Testis (tissue), 2 donors: ENCODE measurements around the gene SIL1.

Experiments
- POLR2A ChIP-seq: fragments of 450-650 bp; IDR thresholded peaks from one replicate; pipeline ENCODE4 v1.6.1; 2017; ENCODE audit warnings: antibody characterized with exemption, mild to moderate bottlenecking, moderate library complexity
- TF ChIP-seq, protein P1 (sequence below), 3 experiments: fragments of 450-650 bp in 2 of 3; fragments of 200-600 bp in 1 of 3; sonication (generic) in 1 of 3; IDR thresholded peaks; one replicate each; pipeline ENCODE4 v1.5.1; 2016 to 2019; ENCODE audit warnings: antibody characterized with exemption in 3 of 3, mild to moderate bottlenecking in 2 of 3, moderate library complexity in 1 of 3

DNA sequence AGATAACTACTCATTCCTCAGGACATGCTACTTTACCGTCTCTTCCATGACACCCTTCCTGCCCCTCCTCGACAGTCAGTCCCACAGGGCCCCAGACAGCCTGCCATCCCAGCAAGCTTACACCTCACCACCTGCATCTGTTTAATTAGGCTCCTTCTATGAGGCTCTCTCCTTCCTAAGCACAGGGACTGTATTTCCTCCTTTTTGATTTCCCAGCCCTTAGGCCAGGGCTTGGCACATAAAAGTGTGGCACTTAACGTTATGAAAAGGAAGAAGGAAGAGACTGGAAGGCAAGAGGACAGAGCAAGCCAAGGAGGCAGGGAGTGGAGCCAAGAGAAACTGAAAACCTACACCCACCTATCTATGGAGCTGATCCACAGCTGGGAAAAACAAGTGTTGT lies 146.8 kb downstream of the SIL1 start:
- TF ChIP-seq, protein P1, sequence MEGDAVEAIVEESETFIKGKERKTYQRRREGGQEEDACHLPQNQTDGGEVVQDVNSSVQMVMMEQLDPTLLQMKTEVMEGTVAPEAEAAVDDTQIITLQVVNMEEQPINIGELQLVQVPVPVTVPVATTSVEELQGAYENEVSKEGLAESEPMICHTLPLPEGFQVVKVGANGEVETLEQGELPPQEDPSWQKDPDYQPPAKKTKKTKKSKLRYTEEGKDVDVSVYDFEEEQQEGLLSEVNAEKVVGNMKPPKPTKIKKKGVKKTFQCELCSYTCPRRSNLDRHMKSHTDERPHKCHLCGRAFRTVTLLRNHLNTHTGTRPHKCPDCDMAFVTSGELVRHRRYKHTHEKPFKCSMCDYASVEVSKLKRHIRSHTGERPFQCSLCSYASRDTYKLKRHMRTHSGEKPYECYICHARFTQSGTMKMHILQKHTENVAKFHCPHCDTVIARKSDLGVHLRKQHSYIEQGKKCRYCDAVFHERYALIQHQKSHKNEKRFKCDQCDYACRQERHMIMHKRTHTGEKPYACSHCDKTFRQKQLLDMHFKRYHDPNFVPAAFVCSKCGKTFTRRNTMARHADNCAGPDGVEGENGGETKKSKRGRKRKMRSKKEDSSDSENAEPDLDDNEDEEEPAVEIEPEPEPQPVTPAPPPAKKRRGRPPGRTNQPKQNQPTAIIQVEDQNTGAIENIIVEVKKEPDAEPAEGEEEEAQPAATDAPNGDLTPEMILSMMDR (IDR thresholded peaks at IDR 0.05): no peak
- no peak for TF ChIP-seq POLR2A
